ACHN (cell line): ENCODE results near the gene ARFRP1.
"Not testable (repeated sequence)": the region's sequence is repeated elsewhere in the genome, so short reads cannot be mapped to it uniquely, and the experiment has no call there.

ENCODE experiments used
- DNase-seq: peaks from one replicate; pipeline ENCODE4 v3.0.0-alpha.2; 2015
- in situ Hi-C: cut with HindIII; loops from 2 replicates; pipeline ENCODE4 v1.10.0; 2017; ENCODE audit warnings: low sequenced_read_pairs, low pct_ligation_motif_present, low pct_unique_long_range_greater_than_20kb

Gene ARFRP1

GRCh38 chr20:63664143-63664851, 43.5 kb downstream of the ARFRP1 start:
- DNase-seq = no peak
- in situ Hi-C loops = no loop called here

- DNase-seq = no peak
- in situ Hi-C loops = no loop called here
Observed at GRCh38 chr20:63663332-63664066, 44.3 kb downstream of the ARFRP1 start.

- no peak for DNase-seq
- in situ Hi-C loops = no loop called here
Observed at GRCh38 chr20:63662813-63663189, 45.0 kb downstream of the ARFRP1 start.

GRCh38 chr20:63661959-63662812, 45.6 kb downstream of the ARFRP1 start:
- no peak for DNase-seq
- in situ Hi-C loops = no loop called here

- DNase-seq = no peak
- in situ Hi-C loops = no loop called here
Observed at GRCh38 chr20:63661108-63661507, 46.7 kb downstream of the ARFRP1 start.

GRCh38 chr20:63660622-63661021, 47.2 kb downstream of the ARFRP1 start:
- in situ Hi-C loops = no loop called here
- no peak for DNase-seq

GRCh38 chr20:63660174-63660573, 47.6 kb downstream of the ARFRP1 start:
- DNase-seq, in situ Hi-C loops: not testable (repeated sequence)

- in situ Hi-C loops = no loop called here
- DNase-seq = no peak
Observed at GRCh38 chr20:63659370-63659769, 48.4 kb downstream of the ARFRP1 start.

GRCh38 chr20:63658749-63659187, 49.0 kb downstream of the ARFRP1 start:
- in situ Hi-C loops = no loop called here
- no peak for DNase-seq

GRCh38 chr20:63657937-63658748, 49.6 kb downstream of the ARFRP1 start, which contains the start of gene RTEL1:
Gene RTEL1 (plus strand): TSS chr20:63658312. CDS start chr20:63659403, 1,091 bp downstream.
- DNase-seq = peak; percentile 87
- in situ Hi-C loops = no loop called here

- in situ Hi-C loops = no loop called here
- no peak for DNase-seq
Observed at GRCh38 chr20:63657260-63657936, 50.4 kb downstream of the ARFRP1 start.

- DNase-seq = no peak
- in situ Hi-C loops = no loop called here
Observed at GRCh38 chr20:63656451-63656850, 51.3 kb downstream of the ARFRP1 start.

GRCh38 chr20:63655249-63655648, 52.5 kb downstream of the ARFRP1 start:
- no peak for DNase-seq
- in situ Hi-C loops = no loop called here

- in situ Hi-C loops = no loop called here
- no peak for DNase-seq
Observed at GRCh38 chr20:63653974-63654668, 53.7 kb downstream of the ARFRP1 start.

GRCh38 chr20:63653041-63653973, 54.5 kb downstream of the ARFRP1 start, which contains the start of gene STMN3:
Gene STMN3 (minus strand): TSS chr20:63653424. CDS start chr20:63653345, 79 bp downstream.
- DNase-seq = peak; percentile 92
- in situ Hi-C loops = no loop called here
